GM18909 (cell line): ENCODE results near the gene ZNF541.

Source experiments
- ATAC-seq: cut with Tn5 transposase; IDR thresholded peaks from one replicate; pipeline ENCODE4 v1.9.1; 2021; ENCODE audit warnings: mild to moderate bottlenecking; ENCODE audit not compliant: unreplicated experiment, poor library complexity

The ZNF541 gene, protein sequence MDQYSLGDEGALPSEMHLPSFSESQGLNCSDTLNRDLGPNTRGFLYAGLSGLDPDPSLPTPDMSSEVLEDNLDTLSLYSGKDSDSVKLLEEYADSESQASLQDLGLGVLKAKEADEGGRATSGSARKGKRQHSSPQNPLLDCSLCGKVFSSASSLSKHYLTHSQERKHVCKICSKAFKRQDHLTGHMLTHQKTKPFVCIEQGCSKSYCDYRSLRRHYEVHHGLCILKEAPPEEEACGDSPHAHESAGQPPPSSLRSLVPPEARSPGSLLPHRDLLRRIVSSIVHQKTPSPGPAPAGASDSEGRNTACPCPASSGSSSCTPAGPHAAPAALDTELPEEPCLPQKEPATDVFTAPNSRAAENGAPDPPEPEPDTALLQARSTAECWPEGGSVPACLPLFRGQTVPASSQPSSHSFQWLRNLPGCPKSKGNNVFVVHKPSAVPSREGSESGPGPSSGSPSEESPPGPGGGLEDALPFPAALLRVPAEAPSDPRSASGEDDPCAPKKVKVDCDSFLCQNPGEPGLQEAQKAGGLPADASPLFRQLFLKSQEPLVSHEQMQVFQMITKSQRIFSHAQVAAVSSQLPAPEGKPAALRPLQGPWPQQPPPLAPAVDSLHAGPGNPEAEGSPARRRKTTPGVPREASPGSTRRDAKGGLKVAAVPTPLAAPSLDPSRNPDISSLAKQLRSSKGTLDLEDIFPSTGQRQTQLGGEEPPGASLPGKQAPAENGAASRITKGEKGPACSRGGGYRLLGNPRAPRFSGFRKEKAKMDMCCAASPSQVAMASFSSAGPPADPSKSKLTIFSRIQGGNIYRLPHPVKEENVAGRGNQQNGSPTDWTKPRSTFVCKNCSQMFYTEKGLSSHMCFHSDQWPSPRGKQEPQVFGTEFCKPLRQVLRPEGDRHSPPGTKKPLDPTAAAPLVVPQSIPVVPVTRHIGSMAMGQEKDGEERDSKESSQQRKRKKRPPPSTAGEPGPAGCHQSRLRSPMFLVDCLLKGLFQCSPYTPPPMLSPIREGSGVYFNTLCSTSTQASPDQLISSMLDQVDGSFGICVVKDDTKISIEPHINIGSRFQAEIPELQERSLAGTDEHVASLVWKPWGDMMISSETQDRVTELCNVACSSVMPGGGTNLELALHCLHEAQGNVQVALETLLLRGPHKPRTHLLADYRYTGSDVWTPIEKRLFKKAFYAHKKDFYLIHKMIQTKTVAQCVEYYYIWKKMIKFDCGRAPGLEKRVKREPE (N-terminal part only)

DNA sequence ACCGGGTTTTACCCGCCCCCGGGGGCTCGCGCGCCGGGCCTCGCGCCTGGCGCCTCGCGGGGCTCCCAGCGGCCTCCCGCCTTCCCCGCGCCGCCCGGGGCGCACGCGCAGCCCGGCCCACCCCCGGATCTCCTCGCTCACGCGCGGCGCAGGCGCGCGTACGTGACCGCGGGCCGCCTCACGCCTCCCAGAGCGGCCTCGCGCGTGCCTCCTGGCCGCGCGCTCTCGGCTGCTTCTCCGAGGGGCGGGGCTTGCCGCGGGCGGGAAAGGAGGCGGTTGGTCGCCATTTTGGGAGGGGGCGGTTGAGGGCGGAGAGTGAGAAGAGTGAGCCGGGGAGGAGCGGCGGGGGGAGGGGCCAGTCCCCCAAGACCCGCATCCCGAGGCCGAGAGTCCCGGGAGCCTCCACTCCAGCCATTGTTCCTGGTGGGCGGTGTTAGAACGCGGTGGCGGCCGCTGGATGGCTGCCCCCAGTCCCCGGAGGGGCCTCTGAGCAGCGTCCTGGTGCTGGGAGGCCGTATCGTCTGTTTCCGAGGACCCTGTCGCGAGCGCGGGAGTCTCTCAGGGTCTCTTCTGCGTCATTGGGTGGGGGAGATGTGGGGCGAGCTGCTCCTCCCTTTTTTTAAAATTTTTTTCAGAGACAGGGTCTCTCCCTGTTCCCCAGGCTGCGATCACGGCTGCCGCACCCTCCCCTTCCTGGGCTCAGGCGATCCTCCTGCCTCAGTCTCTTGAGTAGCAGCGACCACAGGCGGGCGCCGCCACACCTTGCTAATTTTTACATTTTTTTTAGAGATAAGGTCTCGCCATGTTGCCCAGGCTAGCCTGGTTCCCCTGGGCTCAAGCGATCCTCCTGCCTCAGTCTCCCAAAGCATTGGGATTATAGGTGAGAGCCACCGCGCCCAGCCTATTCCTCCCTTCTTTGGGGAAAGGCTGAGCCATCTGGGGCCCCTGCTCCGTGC, at the start of gene ZNF541:
ZNF541 (minus strand) TSS at position 78 of the 956 bp plus-strand sequence. CDS start 17,292 bp downstream, outside the sequence.
- no peak for ATAC-seq

DNA sequence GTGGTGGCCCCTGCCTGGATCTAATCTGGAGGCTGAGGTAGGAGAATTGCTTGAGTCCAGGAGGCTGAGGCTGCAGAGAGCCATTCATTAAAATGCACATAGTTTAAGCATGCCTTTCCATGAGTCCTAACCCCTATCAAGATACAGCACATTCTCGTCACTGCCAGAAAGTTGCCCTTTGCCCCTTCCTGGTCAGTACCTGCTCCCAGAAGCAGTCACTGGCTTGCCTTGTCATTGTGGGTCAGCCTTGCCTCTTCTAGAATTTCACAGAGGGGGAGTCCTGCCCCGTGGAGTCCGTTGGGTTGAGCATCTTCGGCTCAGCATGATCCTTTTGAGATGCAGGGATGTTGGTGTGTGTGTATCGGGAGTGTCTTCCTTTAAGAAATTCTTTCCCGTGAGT, 46.8 kb upstream of the ZNF541 start:
- no peak for ATAC-seq

DNA sequence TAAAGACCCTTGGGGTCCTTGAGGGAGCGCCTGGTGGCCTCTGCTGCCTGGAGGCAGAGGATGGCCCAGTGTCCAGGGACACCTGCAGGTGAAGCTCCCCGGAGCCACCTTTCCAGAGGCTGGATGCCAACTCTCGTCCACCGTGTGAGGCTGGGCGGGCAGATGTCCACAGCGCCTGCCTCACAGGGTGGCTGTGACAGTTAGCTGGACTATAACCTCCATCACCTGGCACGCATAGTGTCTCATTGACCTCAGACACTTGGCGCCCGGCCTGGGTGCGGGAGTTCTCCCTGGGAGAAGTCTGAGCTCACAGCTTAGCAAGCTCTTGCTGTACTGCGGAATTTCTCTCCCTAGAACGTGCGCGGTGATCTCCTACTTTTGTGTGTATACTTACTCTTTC, 45.8 kb upstream of the ZNF541 start:
- ATAC-seq = no peak

DNA sequence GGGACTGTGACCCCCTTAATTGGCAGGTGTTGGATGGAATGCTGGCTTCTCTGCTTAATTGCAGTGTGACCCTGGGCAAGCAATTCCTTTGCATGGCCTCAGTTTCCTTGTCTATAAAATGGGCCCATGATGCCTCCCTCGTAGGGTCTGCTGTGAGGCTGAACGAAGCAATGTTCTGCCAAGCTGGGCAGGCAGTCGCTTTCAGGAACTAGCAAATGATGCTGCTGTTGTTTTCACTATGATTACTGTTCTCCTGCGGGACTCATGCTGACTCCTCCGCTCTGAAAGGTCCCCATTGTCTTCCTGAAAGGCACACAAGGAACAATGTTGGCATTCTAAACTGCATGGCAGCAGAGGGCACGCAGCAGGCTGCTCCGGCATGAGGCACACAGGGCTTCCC, 42.8 kb upstream of the ZNF541 start:
- no peak for ATAC-seq

DNA sequence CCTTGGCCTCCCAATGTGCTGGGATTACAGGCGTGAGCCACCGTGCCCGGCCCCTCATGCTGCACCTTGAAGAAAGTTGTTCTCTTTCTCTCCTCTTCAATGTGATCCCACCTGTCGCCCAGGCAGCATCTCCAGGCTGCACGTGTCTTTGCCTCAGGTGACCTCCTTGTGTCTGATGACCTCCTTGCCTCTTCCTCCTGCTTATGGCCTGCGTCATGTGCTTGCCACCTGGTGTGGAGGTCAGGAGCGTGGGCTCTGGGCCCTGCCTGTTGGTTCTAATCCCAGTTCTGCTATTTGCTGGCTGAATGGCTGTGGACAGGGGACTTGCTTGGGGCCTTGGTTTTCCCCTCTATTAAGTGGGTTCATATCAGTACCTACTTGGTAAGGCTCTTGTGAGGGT, 42.3 kb upstream of the ZNF541 start:
- no peak for ATAC-seq

DNA sequence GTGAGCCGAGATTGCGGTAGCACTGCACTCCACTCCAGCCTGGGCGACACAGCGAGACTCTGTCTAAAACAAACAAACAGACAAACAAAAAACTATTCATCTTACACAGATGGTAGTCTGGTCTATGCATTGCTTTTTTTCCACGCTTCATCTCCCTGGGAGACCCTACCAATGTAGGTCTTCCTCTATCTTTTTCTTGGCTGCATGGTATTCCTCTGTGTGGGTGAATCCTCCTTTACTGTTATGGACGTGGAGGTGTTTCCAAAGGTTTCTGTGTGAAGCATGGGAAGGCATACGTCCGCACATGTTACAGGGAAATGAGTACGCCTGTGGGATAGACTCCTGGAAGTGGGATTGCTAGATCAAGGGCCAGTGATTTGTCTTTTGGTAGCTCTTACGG, 41.6 kb upstream of the ZNF541 start:
- ATAC-seq = no peak

DNA sequence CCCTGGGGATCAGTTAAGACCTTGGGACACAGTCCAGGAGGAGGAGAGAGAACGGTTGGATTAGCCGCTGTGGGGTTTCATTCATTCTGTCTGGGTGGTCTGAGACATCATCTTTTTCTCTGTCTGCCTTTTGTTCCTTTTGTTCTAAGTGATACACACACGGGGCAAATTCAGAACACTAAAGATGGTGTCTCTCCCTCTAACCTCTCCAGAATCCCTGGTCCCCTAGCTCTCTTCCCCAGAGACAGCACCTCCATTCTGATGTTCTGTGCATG, 41.0 kb upstream of the ZNF541 start:
- no peak for ATAC-seq

DNA sequence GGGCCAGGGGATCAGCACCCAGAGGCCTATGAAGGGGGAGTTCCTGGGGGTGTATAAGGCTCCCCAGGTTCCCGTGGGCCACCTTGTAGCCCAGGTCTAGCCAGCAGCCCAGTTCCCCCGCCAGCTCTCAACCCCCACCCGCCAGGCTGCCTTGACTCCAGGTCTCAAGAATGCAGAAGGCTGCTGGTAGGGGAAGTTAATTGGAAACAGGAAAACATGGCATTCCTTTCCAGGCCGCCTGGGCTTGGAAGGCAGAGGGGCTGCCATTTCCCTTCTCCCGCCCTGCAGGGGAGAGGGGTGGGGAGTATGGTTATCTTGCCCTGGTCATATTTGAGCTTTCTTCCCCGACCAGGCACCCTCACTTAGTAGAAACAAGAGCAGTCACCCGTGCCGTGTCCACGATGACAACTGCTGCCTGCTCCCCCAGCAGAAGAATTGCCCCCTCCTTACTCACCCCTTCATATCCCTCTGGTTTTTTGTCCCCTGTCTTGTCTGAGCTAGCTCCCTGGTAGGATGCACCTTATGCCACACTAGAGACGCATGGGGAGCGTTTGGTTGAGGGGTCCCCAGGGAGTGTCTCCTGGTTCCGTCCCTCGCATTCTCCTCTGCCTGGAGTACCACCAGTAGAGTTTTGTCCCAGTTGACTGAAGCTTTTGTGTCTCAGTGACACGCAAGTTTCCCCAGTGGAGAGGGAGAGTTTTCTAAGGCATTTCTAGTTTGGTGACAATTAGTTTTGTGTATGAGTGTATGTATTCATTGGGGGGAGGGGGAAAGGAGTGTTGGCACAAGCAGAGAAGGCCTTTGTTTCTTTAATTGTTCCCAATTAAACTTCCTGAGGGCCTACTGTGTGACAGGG, 40.4 kb upstream of the ZNF541 start:
- no peak for ATAC-seq

DNA sequence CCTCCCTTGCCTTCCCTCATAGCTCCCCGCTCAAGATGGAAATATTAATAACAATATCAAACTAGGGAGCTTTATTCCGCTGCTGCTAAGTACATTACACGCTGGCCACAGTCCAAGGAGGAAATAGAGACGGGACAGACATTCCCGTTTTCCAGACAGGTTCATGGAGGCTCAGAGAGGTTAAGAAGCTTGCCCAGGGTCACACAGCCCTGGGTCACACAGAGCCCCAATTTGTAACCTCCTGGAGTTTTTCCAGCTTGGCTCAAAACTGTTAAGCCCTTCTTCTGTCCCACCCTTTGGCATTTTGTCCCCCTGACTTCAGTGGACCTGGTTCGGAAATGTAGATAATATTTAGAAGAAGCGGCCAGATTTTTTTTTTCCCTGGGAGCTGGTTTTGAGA, 38.0 kb upstream of the ZNF541 start:
- ATAC-seq = no peak

DNA sequence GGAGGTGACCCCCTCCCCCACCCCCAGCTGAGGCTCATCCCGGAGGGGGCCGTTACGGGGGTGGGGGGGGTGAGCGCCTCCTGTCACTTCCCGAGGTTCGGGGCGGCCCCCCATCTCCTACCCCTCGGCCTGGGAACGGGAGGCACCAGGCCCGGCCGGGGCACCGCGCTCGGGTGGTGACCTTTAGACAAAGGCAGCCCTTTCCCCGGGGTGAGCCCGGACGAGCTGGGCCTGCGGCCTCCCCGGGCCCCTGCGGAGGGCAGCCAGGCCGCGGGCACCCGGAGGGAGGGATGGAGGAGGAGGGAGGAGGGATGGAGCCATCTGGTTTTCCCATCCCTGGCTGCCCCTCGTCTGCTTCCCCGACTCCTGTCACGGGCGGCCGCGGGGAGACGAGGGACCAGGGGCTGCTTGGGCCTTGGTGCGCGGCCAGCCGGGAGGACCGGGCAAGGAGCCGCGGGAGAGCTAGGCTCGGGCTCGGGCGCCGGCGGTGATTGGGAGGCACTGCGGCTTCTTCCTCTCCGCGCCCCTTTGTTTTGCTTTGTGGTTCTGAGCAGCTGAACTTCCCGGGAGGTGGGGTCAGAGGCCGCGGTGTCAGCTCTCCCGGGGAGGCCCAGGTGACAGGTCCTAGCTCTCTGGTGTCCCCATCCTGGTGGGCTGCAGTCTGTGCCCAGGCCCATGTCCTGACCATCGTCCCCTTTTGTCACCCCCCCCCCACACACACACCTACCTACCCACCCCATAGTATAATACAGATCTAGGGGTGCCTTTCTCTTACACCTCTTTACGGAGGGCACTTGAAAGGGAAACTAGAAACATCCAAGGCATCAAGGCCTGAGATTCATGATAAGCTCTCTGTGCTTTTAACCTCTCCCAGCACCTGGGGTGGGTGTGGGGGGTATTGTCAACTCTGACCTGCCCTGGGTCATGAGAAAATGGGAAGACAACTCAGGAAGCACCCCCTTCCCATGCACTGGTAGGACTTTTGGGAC, 37.3 kb upstream of the ZNF541 start:
- no peak for ATAC-seq

DNA sequence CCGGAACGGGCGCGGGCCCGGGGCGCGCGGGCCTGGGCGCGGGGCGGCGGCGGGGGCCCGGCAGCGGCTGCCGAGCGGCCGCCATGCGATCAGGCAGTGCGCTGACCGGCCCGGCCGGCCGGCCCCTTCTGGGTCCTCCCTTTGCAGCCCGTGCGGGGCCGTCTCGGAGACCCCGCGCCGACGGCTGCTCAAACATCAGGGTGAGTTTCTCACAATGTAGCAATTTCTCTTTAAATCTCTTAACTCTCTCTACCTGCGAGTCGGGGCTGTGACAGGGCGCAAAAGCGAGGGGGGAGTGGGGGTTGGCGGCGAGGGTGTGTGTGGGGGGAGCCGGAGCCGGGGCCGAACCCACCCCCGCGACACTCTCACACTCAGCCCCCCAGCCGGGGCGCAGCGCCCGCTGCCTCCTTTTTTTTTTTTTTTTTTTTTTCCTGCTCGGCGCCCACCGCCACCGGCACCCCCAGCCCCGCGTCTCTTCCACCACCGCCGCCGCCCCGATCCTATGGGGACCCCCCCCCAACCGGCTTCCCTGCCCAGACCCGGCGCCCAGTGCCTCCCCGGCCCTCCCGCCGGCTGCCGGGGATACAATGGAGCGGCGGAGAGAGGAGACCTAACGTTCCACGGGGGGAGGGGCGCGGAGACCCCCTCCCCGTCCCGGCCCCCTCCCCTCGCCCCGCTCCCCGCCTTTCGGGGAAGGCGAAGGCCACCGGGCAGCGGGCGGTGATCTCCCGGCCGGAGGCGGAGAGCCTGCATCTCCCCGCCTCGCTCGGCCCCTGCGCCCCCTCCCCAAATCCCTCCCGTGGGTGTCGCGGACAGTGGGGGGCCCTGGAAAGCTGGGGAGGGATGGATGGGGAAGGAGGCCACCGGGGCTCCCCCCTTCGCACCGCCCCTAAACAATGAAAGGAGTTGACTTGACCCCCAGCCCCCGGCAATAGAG, 36.3 kb upstream of the ZNF541 start, which contains the start of gene BICRA:
BICRA (plus strand) TSS at position 166 of the 937 bp plus-strand sequence. CDS start 64,441 bp downstream, outside the sequence.
- ATAC-seq = peak; percentile 54

DNA sequence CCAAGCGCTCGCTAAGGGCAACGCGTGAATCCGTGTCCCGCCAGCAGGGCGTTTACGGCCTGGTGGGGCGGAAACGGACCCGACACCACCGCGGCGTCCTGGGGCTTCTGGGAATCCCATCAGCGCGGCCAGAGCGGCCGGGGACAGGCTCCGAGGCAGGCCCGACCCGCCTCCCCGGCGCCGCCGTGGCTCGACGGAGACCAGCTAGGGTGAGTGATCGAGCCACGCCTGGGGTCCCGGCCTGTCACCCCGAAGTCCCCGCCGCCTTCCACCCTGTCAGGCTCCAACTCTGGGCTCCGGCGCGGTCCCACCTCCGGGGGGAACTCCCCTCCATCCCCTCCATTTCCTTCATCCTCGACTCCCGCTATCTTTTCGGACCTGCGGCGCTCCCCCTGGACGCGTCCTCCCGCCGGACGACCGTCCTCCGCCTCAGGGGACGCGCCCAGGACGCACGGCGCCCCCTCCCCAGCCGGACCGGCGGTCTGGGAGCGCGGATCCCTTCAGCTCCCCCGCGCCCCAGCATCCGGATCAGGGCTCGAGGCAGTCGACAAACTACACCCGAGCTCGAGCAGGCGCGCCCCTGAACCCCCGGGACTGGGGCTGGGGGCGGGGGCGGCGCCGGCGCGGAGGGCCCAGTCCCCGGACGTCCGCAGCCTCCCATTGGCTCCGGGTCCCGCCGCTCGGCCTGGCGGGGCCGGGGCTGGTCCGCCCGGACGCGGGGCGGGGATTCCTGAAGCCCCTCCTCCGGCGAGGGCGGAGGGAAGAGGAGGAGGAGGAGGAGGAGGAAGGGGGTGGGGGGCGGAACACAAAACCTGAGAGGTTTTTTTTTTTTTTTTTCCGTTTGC, 35.3 kb upstream of the ZNF541 start:
- peak; percentile 78 for ATAC-seq

DNA sequence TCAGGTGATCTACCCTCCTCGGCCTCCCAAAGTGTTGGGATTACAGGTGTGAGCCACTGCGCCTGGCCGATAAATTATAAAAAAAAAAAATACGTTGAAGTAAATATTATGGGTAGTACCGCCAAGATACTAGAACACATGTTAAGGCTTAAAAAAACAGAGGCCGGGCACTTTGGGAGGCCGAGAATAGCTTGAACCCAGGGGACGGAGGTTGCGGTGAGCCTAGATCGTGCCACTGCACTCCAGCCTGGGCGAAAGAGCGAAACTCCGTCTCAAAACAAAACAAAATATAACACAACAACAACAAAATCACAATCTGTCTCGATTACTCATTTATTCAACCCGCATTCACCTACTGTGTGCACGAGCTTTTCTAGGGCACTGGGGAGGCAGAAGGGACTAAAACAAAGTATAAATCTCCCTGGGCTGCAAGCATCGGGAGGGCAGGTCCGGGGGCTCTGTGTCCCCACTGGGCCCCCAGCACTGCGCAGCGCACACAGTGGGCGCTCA, 34.7 kb upstream of the ZNF541 start:
- ATAC-seq = no peak

DNA sequence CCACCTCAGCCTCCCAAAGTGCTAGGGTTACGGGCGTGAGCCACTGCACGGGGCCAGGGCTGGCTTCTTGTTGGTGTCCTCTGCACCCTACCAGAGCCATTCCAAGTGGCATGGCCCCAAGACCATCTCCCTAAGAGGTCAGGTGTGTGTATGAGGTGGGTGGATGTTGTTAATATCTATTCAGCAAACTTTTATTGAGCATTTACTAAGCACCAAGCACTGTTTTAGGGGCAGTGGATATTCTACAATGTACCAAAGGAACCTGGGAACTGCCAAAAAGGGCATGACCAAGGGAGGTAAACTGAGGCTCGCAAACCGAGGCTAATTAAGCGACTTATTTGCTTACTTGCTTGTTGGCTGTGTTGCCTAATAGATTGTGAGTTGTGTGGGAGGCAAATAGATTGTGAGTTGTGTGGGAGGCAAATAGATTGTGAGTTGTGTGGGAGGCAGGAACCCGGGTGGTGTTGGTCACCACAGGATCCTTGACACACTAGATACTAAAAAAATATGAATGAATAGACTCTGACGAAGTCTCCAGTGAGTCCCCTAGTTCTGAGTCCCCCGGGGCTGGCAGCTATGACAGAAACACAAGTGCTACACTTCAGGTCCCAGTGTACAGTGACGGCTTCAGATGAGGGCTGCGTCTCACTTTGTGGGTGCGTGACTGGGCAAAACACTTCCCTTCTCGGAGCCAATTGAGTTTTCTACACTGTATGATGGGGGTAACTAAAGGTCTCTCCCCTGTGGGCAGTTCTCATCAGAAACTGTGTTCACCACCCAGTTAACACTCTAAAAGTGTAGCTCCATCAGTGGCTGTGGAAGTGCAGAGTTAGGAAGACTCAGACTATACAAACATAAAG, 31.0 kb upstream of the ZNF541 start:
- no peak for ATAC-seq
